Measurements from ENCODE around the gene SSH2. TPM values are rescaled to one million over a fixed set of nuclear protein-coding genes. Genes with fewer than 3 reads are reported as not detected.
A peak's percentile ranks its signal among the peaks of the same experiment; 100 is the strongest.
"Not testable (repeated sequence)": the region's sequence is repeated elsewhere in the genome, so short reads cannot be mapped to it uniquely, and the experiment has no call there.

Gene SSH2
- total RNA-seq, 1 donor, result 13.0 TPM

- no peak overlapping the region for H3K4me2 ChIP-seq (ENCODE audit: insufficient read depth, low read length)
- no peak overlapping the region for H3K27ac ChIP-seq (ENCODE audit: low read depth, low read length)
- no peaks in the 10 kb centered on the region for H3K79me2 ChIP-seq (ENCODE audit: insufficient read depth, low read length)
- peaks cover 8% of the 10 kb centered on the region for H3K4me1 ChIP-seq (ENCODE audit: insufficient read depth, low read length)
- H4K20me1 ChIP-seq (ENCODE audit: insufficient read depth, low read length), result no peaks in the 10 kb centered on the region
- no peak overlapping the region for H2AFZ ChIP-seq (ENCODE audit: low read length)
- no peaks in the 10 kb centered on the region for H3K36me3 ChIP-seq (ENCODE audit: insufficient read depth, low read length)
- H3K27me3 ChIP-seq (ENCODE audit: insufficient read depth, low read length), result no peaks in the 10 kb centered on the region
- H3K9me3 ChIP-seq (ENCODE audit: low read depth, low read length), result no peaks in the 10 kb centered on the region
- TF ChIP-seq CTCF (IDR thresholded peaks at IDR 0.05; ENCODE audit: extremely low read depth, low read depth, low read length), result no peak
- H3K4me3 ChIP-seq (ENCODE audit: insufficient read depth, low read length), result no peak overlapping the region
- DNase-seq (ENCODE audit: insufficient read length, low spot score, missing footprints), result no peak
Measured at GRCh38 chr17:29677824-29678223, 252.2 kb downstream of the SSH2 start.

GRCh38 chr17:29677221-29677791, 252.7 kb downstream of the SSH2 start:
- Histone ChIP-seq H3K9me3 (ENCODE audit: low read depth, low read length) (no peaks in the 10 kb centered on the region), H3K4me2 (ENCODE audit: insufficient read depth, low read length) (no peak overlapping the region), H3K4me3 (ENCODE audit: insufficient read depth, low read length) (no peak overlapping the region), H3K79me2 (ENCODE audit: insufficient read depth, low read length) (no peaks in the 10 kb centered on the region), H3K27me3 (ENCODE audit: insufficient read depth, low read length) (no peaks in the 10 kb centered on the region), H3K36me3 (ENCODE audit: insufficient read depth, low read length) (no peaks in the 10 kb centered on the region), H2AFZ (ENCODE audit: low read length) (peak overlapping the region; percentile 1), H4K20me1 (ENCODE audit: insufficient read depth, low read length) (no peaks in the 10 kb centered on the region), H3K27ac (ENCODE audit: low read depth, low read length) (no peak overlapping the region), H3K4me1 (ENCODE audit: insufficient read depth, low read length) (peaks cover 10% of the 10 kb centered on the region)
- peak; percentile 36 for DNase-seq (ENCODE audit: insufficient read length, low spot score, missing footprints)
- TF ChIP-seq CTCF (IDR thresholded peaks at IDR 0.05; ENCODE audit: extremely low read depth, low read depth, low read length), result no peak

GRCh38 chr17:29675961-29676360, 254.1 kb downstream of the SSH2 start:
- not testable (repeated sequence) for H3K4me1 ChIP-seq (ENCODE audit: insufficient read depth, low read length); H3K36me3 ChIP-seq (ENCODE audit: insufficient read depth, low read length); H3K27ac ChIP-seq (ENCODE audit: low read depth, low read length); DNase-seq (ENCODE audit: insufficient read length, low spot score, missing footprints); H3K4me3 ChIP-seq (ENCODE audit: insufficient read depth, low read length); H3K79me2 ChIP-seq (ENCODE audit: insufficient read depth, low read length); H3K27me3 ChIP-seq (ENCODE audit: insufficient read depth, low read length); H4K20me1 ChIP-seq (ENCODE audit: insufficient read depth, low read length); H2AFZ ChIP-seq (ENCODE audit: low read length); H3K9me3 ChIP-seq (ENCODE audit: low read depth, low read length); H3K4me2 ChIP-seq (ENCODE audit: insufficient read depth, low read length)

- H3K36me3 ChIP-seq (ENCODE audit: insufficient read depth, low read length), result peaks cover 5% of the 10 kb centered on the region
- TF ChIP-seq CTCF (IDR thresholded peaks at IDR 0.05; ENCODE audit: extremely low read depth, low read depth, low read length), result no peak
- no peak overlapping the region for H3K27ac ChIP-seq (ENCODE audit: low read depth, low read length)
- DNase-seq (ENCODE audit: insufficient read length, low spot score, missing footprints), result no peak
- no peak overlapping the region for H3K4me2 ChIP-seq (ENCODE audit: insufficient read depth, low read length)
- H2AFZ ChIP-seq (ENCODE audit: low read length), result no peak overlapping the region
- no peaks in the 10 kb centered on the region for H4K20me1 ChIP-seq (ENCODE audit: insufficient read depth, low read length)
- no peak overlapping the region for H3K4me3 ChIP-seq (ENCODE audit: insufficient read depth, low read length)
- no peaks in the 10 kb centered on the region for H3K79me2 ChIP-seq (ENCODE audit: insufficient read depth, low read length)
- peaks cover 10% of the 10 kb centered on the region for H3K4me1 ChIP-seq (ENCODE audit: insufficient read depth, low read length)
- H3K9me3 ChIP-seq (ENCODE audit: low read depth, low read length), result no peaks in the 10 kb centered on the region
- no peaks in the 10 kb centered on the region for H3K27me3 ChIP-seq (ENCODE audit: insufficient read depth, low read length)
Measured at GRCh38 chr17:29674281-29674680, 255.7 kb downstream of the SSH2 start.

Measured in osteoblast (primary cell).